HG02981 (cell line): Measurements from ENCODE around the gene ZNF780B.
"Not testable (repeated sequence)": the region's sequence is repeated elsewhere in the genome, so short reads cannot be mapped to it uniquely, and the experiment has no call there.

Source experiments
- ATAC-seq: cut with Tn5 transposase; IDR thresholded peaks from one replicate; pipeline ENCODE4 v1.9.1; 2021; ENCODE audit warnings: mild to moderate bottlenecking, moderate library complexity; ENCODE audit not compliant: unreplicated experiment

ZNF780B gene

DNA sequence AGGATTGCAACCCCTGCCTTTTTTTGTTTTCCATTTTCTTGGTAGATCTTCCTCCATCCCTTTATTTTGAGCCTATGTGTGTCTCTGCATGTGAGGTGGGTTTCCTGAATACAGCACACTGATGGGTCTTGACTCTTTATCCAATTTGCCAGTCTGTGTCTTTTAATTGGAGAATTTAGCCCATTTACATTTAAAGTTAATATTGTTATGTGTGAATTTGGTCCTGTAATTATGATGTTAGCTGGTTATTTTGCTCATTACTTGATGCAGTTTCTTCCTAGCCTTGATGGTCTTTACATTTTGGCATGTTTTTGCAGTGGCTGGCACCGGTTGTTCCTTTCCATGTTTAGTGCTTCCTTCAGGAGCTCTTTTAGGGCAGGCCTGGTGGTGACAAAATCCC lies 14.3 kb downstream of the ZNF780B start:
- not testable (repeated sequence) for ATAC-seq

DNA sequence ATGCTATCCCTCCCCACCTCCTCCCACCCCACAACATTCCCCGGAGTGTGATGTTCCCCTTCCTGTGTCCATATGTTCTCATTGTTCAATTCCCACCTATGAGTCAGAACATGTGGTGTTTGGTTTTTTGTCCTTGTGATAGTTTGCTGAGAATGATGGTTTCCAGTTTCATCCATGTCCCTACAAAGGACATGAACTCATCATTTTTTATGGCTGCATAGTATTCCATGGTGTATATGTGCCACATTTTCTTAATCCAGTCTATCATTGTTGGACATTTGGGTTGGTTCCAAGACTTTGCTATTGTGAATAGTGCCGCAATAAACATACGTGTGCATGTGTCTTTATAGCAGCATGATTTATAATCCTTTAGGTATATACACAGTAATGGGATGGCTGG lies 18.0 kb downstream of the ZNF780B start:
- not testable (repeated sequence) for ATAC-seq

DNA sequence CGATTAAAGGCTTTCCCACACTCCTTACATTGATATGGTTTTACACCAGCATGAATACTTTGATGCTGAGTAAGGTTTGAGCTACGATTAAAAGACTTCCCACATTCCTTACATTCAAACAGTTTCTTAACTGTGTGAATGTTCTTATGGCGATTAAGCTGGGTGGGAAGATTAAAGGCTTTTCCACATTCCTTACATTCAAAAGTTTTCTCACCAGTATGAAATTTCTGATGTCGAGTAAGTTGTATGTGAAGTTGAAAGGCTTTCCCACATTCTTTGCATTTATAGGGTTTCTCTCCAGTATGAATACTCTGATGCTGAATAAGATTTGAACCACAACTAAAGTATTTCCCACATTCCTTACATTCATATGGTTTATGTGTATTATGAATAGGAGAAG lies 20.0 kb downstream of the ZNF780B start:
- no peak for ATAC-seq

DNA sequence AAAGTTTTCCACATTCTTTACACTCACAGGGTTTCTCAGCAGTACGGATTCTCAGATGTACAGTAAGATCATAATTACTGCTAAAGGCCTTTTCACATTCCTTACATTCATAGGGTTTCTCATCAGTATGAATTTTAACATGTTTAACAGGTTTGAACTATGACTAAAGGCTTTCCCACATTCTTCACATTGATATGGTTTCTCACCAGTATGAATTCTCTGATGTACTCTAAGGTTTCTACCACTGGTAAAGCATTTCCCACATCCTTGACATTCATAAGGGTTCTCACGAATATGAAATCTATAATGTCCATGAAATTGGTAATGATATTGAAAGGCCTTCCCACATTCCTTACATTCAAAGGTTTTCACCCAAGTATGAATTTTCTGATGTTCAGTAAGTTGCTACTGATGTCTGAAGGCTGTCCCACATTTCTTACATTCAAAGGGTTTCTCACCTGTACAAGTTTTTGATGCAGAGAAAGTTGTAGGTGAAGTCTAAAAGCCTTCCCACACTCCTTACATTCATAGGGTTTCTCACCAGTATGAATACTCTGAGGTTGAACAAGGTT lies 22.0 kb downstream of the ZNF780B start:
- no peak for ATAC-seq

DNA sequence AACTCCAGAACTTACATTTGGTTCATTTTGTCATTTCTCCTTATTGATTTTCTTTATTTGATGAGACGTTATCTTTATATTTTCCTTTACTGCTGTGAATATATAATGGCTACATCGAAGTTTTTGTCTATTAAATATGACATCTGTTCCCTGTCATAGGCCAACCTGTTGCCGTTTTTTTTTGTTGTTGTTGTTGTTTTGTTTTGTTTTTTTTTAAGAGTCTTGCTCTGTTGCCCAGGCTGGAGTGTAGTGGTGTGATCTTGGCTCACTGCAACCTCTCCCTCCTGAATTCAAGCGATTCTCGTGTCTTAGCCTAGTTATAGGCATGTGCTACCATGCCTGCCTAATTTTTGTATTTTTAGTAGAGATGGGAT lies 29.4 kb downstream of the ZNF780B start:
- no peak for ATAC-seq

DNA sequence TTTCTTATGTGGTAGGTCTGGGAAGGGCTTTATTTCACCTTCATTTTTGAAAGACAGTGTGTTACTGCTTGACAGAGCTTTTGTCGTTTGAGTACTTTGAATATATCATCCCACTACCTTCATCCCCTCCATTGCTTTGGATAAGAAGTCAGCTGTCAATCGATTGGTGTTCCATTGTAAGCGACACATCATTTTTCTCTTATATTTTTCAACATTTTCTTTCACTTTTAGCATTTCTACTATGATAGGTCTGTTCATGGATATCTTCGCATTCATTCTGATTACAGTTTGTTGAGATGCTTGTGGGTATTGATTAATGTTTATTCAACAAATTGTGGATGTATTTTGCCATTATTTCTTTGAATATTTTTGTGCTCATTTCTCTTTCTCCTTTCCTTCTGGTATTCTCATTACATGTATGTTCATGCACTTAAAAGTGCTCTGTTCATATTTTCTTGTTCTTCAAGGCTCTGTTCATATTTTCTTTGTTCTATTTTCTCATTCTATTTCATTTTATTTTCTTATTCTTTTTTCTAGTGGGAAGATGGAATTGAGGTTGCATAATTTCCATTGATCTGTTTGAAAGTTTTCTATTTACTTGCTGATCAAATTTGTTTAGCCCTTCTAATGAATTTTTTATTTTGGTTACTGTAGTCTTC lies 30.0 kb downstream of the ZNF780B start:
- no peak for ATAC-seq

DNA sequence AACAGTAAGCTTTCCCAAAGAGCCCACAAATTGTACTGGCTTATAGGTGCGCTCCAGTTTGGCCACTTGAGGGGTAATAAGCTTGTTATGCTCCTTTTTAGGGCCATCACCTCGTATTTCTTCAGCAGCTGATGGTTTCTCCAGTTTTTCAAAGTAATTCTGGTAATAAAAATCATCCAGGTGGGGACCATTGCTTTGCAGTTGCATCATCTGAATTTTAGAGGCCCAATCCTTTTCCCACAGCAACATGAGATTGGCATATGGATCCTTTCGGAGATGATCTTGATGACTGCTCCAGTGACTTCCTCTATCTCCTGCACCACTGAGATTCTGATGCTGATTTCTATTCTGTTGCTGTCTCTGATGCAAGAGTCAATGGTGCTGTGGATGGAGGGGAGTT lies 32.1 kb downstream of the ZNF780B start:
- no peak for ATAC-seq

DNA sequence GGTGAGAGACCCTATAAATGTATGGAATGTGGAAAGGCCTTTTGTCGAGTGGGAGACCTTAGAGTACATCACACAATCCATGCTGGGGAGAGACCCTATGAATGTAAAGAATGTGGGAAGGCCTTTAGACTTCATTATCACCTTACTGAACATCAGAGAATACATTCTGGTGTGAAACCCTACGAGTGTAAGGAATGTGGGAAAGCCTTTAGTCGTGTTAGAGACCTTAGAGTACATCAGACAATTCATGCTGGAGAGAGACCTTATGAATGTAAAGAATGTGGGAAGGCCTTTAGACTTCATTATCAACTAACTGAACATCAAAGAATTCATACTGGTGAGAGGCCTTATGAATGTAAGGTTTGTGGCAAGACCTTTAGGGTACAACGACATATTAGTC lies 42.0 kb downstream of the ZNF780B start:
- ATAC-seq, result no peak

DNA sequence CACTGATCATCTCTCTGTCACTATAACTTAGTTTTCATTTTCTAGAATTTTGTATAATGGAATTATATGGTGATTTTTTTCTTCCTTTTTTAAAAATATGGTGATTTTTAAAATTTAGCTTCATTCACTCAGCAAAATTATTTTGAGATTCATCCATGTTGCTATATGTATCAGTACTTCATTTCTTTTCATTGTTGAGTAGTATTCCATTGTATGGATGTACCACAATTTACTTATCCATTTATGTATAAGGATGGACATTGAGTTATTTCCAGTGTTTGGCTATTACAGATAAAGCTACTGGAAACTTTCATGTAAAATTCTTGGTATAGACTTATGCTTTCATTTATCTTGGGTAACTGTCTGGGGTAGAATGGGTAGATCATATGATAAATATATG lies 46.4 kb downstream of the ZNF780B start:
- ATAC-seq, result no peak

DNA sequence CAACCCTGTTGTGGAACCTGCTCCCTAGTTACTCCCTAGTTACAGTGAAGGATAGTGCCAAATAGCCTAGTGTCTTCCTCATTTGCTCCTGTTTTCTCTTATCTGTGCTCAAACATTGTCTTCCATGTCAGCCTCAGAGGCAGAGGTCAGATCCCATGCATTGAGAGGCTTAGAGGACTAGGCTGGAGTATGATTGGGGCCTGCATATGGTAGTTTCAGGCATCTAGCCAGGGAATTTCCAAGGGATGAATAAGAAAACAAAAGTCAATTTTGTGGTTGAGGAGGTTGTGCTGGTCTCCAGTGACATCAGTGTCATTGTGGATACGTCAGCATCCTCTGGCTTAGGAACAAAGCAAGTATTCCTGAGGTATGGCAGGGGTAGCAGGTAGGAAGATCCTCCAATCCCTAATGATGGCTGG lies 49.7 kb downstream of the ZNF780B start:
- no peak for ATAC-seq

DNA sequence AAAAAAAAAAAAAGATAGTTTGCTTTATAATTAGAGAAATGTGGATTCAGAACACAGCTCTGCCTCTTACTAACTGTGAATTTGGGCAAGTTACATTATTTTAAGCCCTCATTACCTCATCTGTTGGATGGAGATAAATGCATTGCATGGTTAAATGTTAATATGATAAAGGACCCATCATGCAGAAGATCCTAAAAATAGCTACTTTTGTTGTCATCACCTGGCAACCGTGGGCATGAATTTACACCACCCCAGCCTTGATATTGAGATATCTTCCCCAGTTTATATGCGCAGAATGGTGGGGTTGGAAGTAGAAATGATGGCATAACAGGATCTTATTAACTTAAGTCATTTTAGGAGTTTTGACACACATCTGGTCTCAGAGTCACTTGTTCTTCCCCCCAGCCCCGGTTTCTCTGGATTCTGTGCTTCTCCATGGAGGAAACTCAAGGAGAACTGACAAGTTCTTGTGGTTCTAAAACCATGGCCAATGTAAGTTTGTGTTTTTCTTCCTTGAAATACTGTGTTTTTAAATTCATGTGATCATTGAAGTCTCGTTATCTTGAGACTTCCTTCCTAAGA lies 50.2 kb downstream of the ZNF780B start:
- no peak for ATAC-seq

DNA sequence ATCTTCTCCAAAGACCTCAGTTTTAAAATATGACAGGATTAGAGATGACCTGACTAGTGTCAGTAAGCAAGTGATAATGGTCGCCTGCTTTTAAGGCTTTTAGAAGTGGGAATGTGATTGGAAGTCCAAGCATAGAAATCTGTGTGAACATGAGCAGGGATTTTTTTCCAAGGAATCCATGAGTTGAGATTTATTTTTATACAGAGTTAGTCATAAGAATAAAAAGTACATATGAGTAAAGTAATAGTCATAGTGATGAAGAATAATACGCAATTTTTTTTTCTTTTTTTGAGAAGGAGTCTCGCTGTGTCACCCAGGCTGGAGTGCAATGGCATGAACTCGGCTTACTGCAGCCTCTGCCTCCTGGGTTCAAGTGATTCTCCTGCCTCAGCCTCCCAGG lies 57.5 kb downstream of the ZNF780B start:
- no peak for ATAC-seq

DNA sequence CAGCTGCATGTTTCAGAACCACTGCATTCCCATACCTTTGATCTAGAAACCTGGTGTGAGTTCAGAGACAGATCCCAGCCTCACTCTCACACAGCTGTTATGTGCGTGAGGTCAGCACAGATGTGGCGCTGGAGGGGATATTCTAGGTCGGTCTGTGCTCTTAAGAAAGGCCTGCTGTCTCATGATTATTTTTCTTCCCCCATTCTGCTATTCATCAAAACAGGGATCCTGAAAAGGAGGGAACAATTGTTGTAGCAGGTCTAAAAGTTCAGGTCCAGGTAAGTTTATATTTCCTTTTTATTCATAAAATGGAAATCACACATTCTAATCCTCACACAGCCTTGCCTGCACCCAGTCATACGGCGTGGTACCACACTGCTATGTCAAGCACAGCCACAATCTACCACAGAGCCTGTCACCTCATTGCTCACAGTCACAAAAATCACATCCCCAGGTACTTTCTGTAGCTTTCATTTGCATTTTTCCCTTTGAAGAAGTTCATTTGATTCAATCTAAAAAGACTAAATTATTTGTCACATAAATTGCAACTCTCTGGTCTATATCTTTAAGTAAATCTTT lies 58.3 kb downstream of the ZNF780B start:
- no peak for ATAC-seq

DNA sequence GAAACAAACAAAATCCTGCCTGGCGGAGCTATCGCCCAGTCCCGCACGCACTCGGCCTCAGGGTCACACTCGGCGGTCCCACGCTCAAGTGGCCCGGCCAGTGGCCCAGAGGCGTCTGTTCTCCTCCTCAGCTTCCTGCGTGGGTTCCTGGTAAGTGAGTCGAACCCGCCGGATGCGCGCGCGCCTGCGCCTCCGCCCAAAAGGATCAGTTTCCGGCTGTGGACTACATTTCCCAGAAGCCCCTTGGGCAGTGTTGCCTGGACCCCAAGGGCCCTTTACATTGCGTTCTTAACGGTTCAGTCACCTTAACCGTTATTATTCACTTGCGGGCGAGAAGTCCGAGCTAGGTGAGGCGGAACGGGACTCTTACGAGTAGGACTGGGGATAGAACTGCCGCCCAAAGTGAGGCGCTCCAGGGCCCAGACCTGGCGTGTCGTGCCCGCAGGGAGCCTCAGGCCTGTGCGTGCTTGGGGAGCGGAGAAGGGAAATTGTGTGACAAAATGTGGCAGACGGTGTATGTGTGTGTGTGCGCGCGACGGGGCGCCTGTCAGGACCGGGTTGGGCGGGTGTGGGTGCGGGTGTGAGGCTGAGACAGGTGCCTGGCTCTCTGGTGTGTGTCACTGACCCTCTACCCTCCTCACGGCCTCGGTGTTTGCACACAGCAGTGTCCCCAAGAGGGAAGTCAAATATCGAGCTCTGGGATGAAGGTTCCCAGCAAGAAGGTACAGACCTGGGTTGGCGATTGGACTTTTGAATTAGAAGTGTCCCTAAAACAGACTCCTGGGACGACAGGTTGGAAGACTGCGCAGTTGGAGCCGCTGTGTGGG lies 59.0 kb downstream of the ZNF780B start, which contains the start of gene ZNF546:
Gene ZNF546 (plus strand): TSS at position 250 of the 827 bp plus-strand sequence. CDS start 1,267 bp downstream, outside the sequence.
- peak; percentile 87 for ATAC-seq

DNA sequence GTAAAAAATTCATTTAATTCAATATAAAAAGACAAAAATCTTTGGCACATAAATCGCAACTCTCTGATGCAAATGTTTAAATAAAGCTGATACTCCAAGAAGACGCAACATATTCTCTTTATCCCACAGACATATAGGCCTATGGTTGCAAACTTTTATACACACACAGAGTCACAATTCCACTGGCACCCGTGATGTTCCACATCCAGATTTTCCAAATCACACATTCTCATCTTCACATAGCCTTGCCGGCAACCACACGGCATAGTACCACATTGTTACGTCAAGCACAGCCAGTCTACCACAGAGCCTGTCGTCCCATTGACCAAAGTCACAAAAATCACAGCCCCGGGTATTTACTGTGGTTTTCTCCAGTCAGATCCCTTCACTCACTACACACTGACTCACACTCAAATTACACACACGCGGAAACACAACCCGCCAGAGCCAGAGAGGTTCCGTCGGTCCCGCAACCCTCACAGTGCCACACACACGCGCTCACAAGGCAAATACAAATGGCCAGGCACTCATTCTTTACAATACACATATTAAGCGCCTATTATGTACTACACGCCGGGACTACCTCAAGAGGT lies 59.7 kb downstream of the ZNF780B start:
- peak; percentile 17 for ATAC-seq

DNA sequence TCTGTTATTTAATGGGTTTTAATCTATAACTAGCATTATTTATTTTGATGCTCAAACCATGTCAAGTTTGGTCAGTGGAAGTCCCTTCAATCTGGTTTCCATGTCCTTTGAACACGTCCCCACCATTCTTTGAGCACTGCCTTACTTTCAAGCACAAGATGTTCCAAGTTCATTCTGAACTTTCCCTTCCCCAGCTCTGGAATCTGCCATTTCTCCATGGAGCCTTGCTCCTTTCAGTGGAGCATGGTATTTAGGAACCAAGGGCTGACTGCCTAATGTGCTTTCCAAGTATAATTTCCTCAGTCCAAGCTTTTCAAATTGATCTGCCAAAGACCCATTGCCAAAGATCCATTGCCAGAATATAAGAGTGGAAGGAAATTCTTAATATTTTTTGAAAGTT lies 60.2 kb downstream of the ZNF780B start:
- ATAC-seq, result no peak

DNA sequence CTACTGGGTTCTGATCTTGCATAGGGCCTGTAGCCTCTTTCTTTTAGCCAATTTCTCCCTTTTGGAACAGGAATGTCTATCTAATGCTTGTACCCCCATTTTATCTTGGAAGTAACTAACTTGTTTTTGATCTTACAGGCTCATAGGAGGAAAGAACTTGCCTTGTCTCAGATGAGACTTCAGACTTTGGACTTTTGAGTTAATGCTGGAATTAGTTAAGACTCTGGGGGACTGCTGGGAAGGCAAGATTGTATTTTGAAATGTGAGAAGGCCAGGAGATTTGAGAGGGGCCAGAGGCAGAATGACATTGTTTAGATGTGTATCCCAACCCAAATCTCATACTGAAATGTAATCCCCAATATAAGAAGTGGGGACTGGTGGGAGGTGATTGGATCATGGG lies 61.7 kb downstream of the ZNF780B start:
- ATAC-seq, result no peak

DNA sequence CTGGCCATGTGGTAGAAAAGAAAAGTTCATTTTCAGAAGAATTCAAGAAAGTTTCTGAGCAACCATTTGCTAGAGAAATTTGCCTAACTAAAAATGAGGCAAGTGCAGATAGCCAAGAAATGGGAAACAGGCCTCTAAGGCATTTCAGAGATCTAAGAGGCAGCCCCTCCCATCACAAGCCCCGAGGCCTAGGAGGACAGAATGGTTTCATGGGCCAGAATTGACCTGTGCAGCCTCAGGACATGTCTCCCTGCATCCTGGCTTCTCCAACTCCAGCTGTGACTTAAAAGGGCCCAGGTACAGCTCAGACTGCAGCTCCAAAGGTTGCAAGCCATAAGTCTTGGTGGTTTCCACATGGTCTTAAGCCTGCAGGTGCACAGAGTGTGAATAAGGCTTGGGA lies 62.4 kb downstream of the ZNF780B start:
- ATAC-seq, result no peak

DNA sequence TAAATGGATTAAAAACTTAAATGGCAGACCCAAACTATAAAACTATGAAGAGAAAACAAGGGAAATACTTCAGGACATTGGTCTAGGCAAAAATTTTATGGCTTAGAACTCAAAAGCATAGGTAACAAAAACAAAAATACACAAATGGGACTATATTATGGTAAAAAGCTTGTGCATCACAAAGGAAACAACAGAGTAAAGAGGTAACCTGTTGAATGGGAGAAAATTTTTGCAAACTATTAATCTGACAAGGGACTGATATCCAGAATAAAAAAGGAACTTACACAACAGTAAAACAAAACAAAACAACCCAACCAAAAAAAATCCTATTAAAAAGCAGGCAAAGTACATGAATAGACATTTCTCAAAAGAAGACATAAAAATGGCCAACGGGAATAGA lies 68.4 kb downstream of the ZNF780B start:
- no peak for ATAC-seq

DNA sequence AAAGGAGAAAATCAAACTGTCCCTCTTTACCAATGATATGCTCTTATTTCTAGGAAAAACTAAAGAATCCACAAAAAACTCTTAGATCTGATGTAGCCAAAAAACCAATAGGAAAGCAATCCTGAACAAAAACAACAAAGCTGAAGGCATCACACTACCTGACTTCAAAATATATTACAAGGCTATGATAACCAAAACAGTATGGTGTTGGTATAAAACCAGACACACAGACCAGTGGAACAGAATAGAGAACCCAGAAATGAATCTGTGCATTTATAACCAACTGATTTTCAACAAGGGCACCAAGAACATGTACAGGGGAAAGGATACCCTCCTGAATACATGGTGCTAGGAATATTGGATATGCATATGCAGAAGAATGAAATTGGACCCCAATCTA lies 68.9 kb downstream of the ZNF780B start:
- ATAC-seq, result no peak

DNA sequence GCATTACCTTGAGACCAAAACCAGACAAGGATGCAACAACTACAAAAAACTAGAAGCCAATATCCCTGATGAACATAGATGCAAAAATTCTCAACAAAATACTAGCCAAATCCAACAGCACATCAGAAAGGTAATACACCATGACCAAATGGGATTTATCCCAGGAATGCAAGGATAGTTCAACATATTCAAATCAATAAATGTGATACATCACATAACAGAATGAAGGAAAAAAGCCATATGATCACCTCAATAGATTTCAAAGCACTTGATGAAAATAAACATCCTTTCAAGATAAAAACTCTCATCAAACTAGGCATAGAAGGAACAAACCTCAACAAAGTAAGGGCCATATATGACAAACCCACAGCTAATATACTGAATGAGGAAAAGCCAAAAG lies 69.4 kb downstream of the ZNF780B start:
- no peak for ATAC-seq
